Measurements from ENCODE around the gene FOSL1. TPM values are rescaled to one million over a fixed set of nuclear protein-coding genes. Genes with fewer than 3 reads are reported as not detected.

FOSL1 gene
- polyA plus RNA-seq, 4 donors, result 0.11 to 0.30 (median 0.18) TPM

GRCh38 chr11:65883058-65883761 is 17.0 kb downstream of the FOSL1 start:
- no peak for DNase-seq (ENCODE audit: low read depth in 4 of 4, low spot score in 2 of 4)

GRCh38 chr11:65882120-65883057 is 17.8 kb downstream of the FOSL1 start:
- no peak for DNase-seq (ENCODE audit: low read depth in 4 of 4, low spot score in 2 of 4)

GRCh38 chr11:65880844-65881421 is 19.3 kb downstream of the FOSL1 start:
- DNase-seq (ENCODE audit: low read depth in 4 of 4, low spot score in 2 of 4), result no peak

- DNase-seq (ENCODE audit: low read depth in 4 of 4, low spot score in 2 of 4), result no peak
These were observed 20.2 kb downstream of the FOSL1 start for GRCh38 chr11:65880027-65880426.

- no peak for DNase-seq (ENCODE audit: low read depth in 4 of 4, low spot score in 2 of 4)
These were observed 20.6 kb downstream of the FOSL1 start, which contains the start of gene CTSW for GRCh38 chr11:65879617-65880016. CTSW (plus strand) TSS chr11:65879837; CDS start chr11:65879855, 18 bp downstream.

GRCh38 chr11:65873318-65874156 is 26.7 kb downstream of the FOSL1 start:
- peak in 2 of 4 donors; percentile 84 to 86 for DNase-seq (ENCODE audit: low read depth in 4 of 4, low spot score in 2 of 4)

GRCh38 chr11:65872586-65873317 is 27.4 kb downstream of the FOSL1 start, which contains the start of gene EFEMP2:
EFEMP2 (minus strand) TSS chr11:65872800; CDS start chr11:65872354, 446 bp downstream.
- DNase-seq (ENCODE audit: low read depth in 4 of 4, low spot score in 2 of 4), result no peak

- DNase-seq (ENCODE audit: low read depth in 4 of 4, low spot score in 2 of 4), result no peak
These were observed 28.2 kb downstream of the FOSL1 start for GRCh38 chr11:65871811-65872548.

- DNase-seq (ENCODE audit: low read depth in 4 of 4, low spot score in 2 of 4), result no peak
These were observed 29.2 kb downstream of the FOSL1 start for GRCh38 chr11:65870706-65871681.

GRCh38 chr11:65870307-65870658 is 29.9 kb downstream of the FOSL1 start:
- DNase-seq (ENCODE audit: low read depth in 4 of 4, low spot score in 2 of 4), result no peak

GRCh38 chr11:65869643-65870306 is 30.4 kb downstream of the FOSL1 start:
- no peak for DNase-seq (ENCODE audit: low read depth in 4 of 4, low spot score in 2 of 4)

GRCh38 chr11:65868907-65869306 is 31.3 kb downstream of the FOSL1 start:
- DNase-seq (ENCODE audit: low read depth in 4 of 4, low spot score in 2 of 4), result no peak

GRCh38 chr11:65868076-65868667 is 32.0 kb downstream of the FOSL1 start:
- no peak for DNase-seq (ENCODE audit: low read depth in 4 of 4, low spot score in 2 of 4)

GRCh38 chr11:65867284-65868071 is 32.7 kb downstream of the FOSL1 start:
- no peak for DNase-seq (ENCODE audit: low read depth in 4 of 4, low spot score in 2 of 4)

GRCh38 chr11:65866509-65867283 is 33.5 kb downstream of the FOSL1 start:
- no peak for DNase-seq (ENCODE audit: low read depth in 4 of 4, low spot score in 2 of 4)
